GM13976 (cell line): ENCODE measurements around the gene TMEM45A.
"Not testable (repeated sequence)": the region's sequence is repeated elsewhere in the genome, so short reads cannot be mapped to it uniquely, and the experiment has no call there.

ENCODE experiments used
- DNase-seq: peaks from one replicate; pipeline ENCODE4 v3.0.0; 2012; ENCODE audit warnings: low spot score
- CTCF ChIP-seq: IDR thresholded peaks from 2 replicates; pipeline ENCODE4 v1.5.1; 2012; ENCODE audit warnings: borderline replicate concordance, mild to moderate bottlenecking; ENCODE audit not compliant: insufficient read depth; ENCODE audit errors: extremely low read depth, missing control alignments, control extremely low read depth
- in situ Hi-C: fragments of 300-500 bp; cut with MboI; formaldehyde crosslinking; loops from one replicate; pipeline ENCODE4 v1.12.0; 2022; ENCODE audit warnings: low sequenced_read_pairs, mixed read lengths, inconsistent platforms; ENCODE audit not compliant: unreplicated experiment

The TMEM45A gene

GRCh38 chr3:100536093-100536492 lies 43.7 kb downstream of the TMEM45A start:
- no peak for DNase-seq
- in situ Hi-C loops, result no loop called here
- TF ChIP-seq CTCF, result no peak

GRCh38 chr3:100537646-100538338 lies 45.4 kb downstream of the TMEM45A start:
- no peak for TF ChIP-seq CTCF
- in situ Hi-C loops, result no loop called here
- no peak for DNase-seq

GRCh38 chr3:100538339-100538706 lies 45.9 kb downstream of the TMEM45A start:
- in situ Hi-C loops, result no loop called here
- no peak for DNase-seq

GRCh38 chr3:100540791-100541334 lies 48.4 kb downstream of the TMEM45A start:
- DNase-seq, result no peak
- in situ Hi-C loops, result no loop called here
- no peak for TF ChIP-seq CTCF

More at GRCh38 chr3:100538339-100538706, 45.9 kb downstream of the TMEM45A start:
- TF ChIP-seq CTCF, result no peak

- in situ Hi-C loops, DNase-seq: not testable (repeated sequence)
These were observed 49.0 kb downstream of the TMEM45A start for GRCh38 chr3:100541428-100541827.

- DNase-seq, result no peak
- in situ Hi-C loops, result no loop called here
- no peak for TF ChIP-seq CTCF
These were observed 53.0 kb downstream of the TMEM45A start for GRCh38 chr3:100545371-100545770.

GRCh38 chr3:100546020-100546744 lies 53.8 kb downstream of the TMEM45A start:
- no peak for TF ChIP-seq CTCF
- DNase-seq, result no peak
- in situ Hi-C loops, result no loop called here
